Measurements from ENCODE around the gene RGS12. TPM values are rescaled to one million over a fixed set of nuclear protein-coding genes. Genes with fewer than 3 reads are reported as not detected.

The RGS12 gene
- total RNA-seq, 1 experiment from 2014 or later, result 16.9 TPM

- no peak for TF ChIP-seq CTCF (conservative IDR thresholded peaks at IDR 0.05)
- no peaks in the 10 kb centered on the region for H4K20me1 ChIP-seq (ENCODE audit: control insufficient read depth, insufficient read depth, insufficient read length)
- no peak overlapping the region for H3K14ac ChIP-seq (ENCODE audit: insufficient read depth, low read length)
- no peak overlapping the region for H2AFZ ChIP-seq (ENCODE audit: low read length)
- H3K27me3 ChIP-seq (ENCODE audit: insufficient read depth, low read length), result no peaks in the 10 kb centered on the region
- H3K27ac Mint-ChIP-seq, result no peak overlapping the region
- no peak overlapping the region for H3T11ph ChIP-seq (ENCODE audit: low read length)
- peak; percentile 16 for DNase-seq
- no peak overlapping the region for H2BK15ac ChIP-seq (ENCODE audit: low read depth, low read length)
- peaks cover 0 to 11% of the 10 kb centered on the region in 2 experiments; a peak in 2 of 4 replicates for H3K4me1 Mint-ChIP-seq
- H3K23me2 ChIP-seq (ENCODE audit: insufficient read length, low read depth, low read length, poor library complexity, severe bottlenecking), result no peaks in the 10 kb centered on the region
- H3K79me2 ChIP-seq (ENCODE audit: insufficient read depth, low read length), result no peaks in the 10 kb centered on the region
- no peak overlapping the region for H4K91ac ChIP-seq (ENCODE audit: insufficient read length, low read depth, low read length)
- no peak overlapping the region for H4K5ac ChIP-seq (ENCODE audit: insufficient read length, low read depth, low read length)
- no peak overlapping the region for H3K56ac ChIP-seq (ENCODE audit: insufficient read length, low read depth, low read length)
- H3K9me3 Mint-ChIP-seq, result no peaks in the 10 kb centered on the region
- no peak overlapping the region for H2BK120ac ChIP-seq (ENCODE audit: low read depth, low read length, poor library complexity, severe bottlenecking)
- H3K4me1 ChIP-seq (ENCODE audit: insufficient read depth, low read length), result no peaks in the 10 kb centered on the region
- no peak overlapping the region for H3K4me3 Mint-ChIP-seq
- H2AK5ac ChIP-seq (ENCODE audit: insufficient read length, low read length), result no peak overlapping the region
- H2BK5ac ChIP-seq (ENCODE audit: insufficient read length, low read length), result no peak overlapping the region
- no peak overlapping the region for H2BK20ac ChIP-seq (ENCODE audit: low read depth, low read length, poor library complexity, severe bottlenecking)
- no peak overlapping the region for H3K4ac ChIP-seq (ENCODE audit: low read depth, low read length)
- H3K79me1 ChIP-seq (ENCODE audit: insufficient read depth, low read depth, low read length, poor library complexity, severe bottlenecking), result no peaks in the 10 kb centered on the region
- no CpG with 5 or more reads among the region's 13 CpGs for WGBS (ENCODE audit: extremely low coverage, insufficient read length, low lambda C conversion rate)
- no peaks in the 10 kb centered on the region for H3K9me3 ChIP-seq (ENCODE audit: control insufficient read depth, low read depth, low read length)
- H3K27me3 Mint-ChIP-seq (ENCODE audit: low read depth), result no peaks in the 10 kb centered on the region; the same call in 1 of the 2 replicates
- no peak overlapping the region for H3K4me2 ChIP-seq (ENCODE audit: insufficient read depth, insufficient read length, low read length)
- no peak overlapping the region for H3K18ac ChIP-seq (ENCODE audit: insufficient read length, low read depth, low read length)
- no peak overlapping the region for H3K23ac ChIP-seq (ENCODE audit: insufficient read length, low read depth, low read length)
- no peak overlapping the region for H4K8ac ChIP-seq (replicated peaks; ENCODE audit: insufficient read length, low read depth, low read length)
- no peak overlapping the region for H2BK12ac ChIP-seq (ENCODE audit: insufficient read length, low read depth, low read length)
- no peak overlapping the region for H3K9ac ChIP-seq (ENCODE audit: extremely low read depth, insufficient read length, low read length)
- H3K27ac ChIP-seq (ENCODE audit: insufficient read length, low read depth, low read length), result no peak overlapping the region
- peaks cover 0 to 23% (median 15%) of the 10 kb centered on the region in 3 experiments; a peak in 4 of 7 replicates for H3K36me3 Mint-ChIP-seq (ENCODE audit: insufficient read depth in 1 of 3, low read depth in 3 of 3)
Observed at GRCh38 chr4:3314706-3315260, 22.0 kb downstream of the RGS12 start.

Data from H9 (cell line).